Amniotic epithelial cell (primary cell): ENCODE results near the gene RGL2.

Source experiments
- DNase-seq: peaks from one replicate; pipeline ENCODE4 v3.0.0-alpha.2; 2010; ENCODE audit warnings: low read depth

RGL2 gene

GRCh38 chr6:33316603-33317418 lies 18.1 kb upstream of the RGL2 start:
- DNase-seq: no peak

GRCh38 chr6:33315793-33316602 lies 17.3 kb upstream of the RGL2 start:
- no peak for DNase-seq

- DNase-seq: no peak
These were observed 16.4 kb upstream of the RGL2 start for GRCh38 chr6:33314943-33315792.

GRCh38 chr6:33314515-33314942 lies 15.8 kb upstream of the RGL2 start:
- DNase-seq: peak; percentile 77

- DNase-seq: peak; percentile 43
These were observed 15.2 kb upstream of the RGL2 start, which contains the start of gene TAPBP for GRCh38 chr6:33313709-33314514. TAPBP (minus strand) TSS chr6:33314078; CDS start chr6:33314041, 37 bp downstream.

- DNase-seq: peak; percentile 22
These were observed 14.5 kb upstream of the RGL2 start for GRCh38 chr6:33313105-33313708.

GRCh38 chr6:33312361-33313104 lies 13.8 kb upstream of the RGL2 start:
- peak; percentile 80 for DNase-seq

- DNase-seq: no peak
These were observed 7.6 kb upstream of the RGL2 start for GRCh38 chr6:33306356-33306755.

GRCh38 chr6:33305052-33305451 lies 6.3 kb upstream of the RGL2 start:
- no peak for DNase-seq

GRCh38 chr6:33304216-33304615 lies 5.5 kb upstream of the RGL2 start:
- no peak for DNase-seq

- no peak for DNase-seq
These were observed 3.1 kb upstream of the RGL2 start for GRCh38 chr6:33301877-33302276.

GRCh38 chr6:33299237-33299944 lies 649 bp upstream of the RGL2 start:
- DNase-seq: peak; percentile 90

GRCh38 chr6:33297956-33298772 lies 578 bp downstream of the RGL2 start:
- DNase-seq: peak; percentile 80

GRCh38 chr6:33297406-33297955 lies 1.3 kb downstream of the RGL2 start:
- DNase-seq: no peak

GRCh38 chr6:33296797-33297405 lies 1.8 kb downstream of the RGL2 start:
- no peak for DNase-seq

- DNase-seq: no peak
These were observed 2.9 kb downstream of the RGL2 start for GRCh38 chr6:33295621-33296369.
